WTC11 (cell line): ENCODE measurements around the gene PIMREG.

Experiments
- ATF3 ChIP-seq: sonication (generic); formaldehyde crosslinking; conservative IDR thresholded peaks from 2 replicates; pipeline ENCODE4 v1.8.1; 2022; ENCODE audit warnings: mild to moderate bottlenecking, missing genetic modification reagents
- CBFB ChIP-seq: sonication (generic); formaldehyde crosslinking; IDR thresholded peaks from 2 replicates; pipeline ENCODE4 v1.8.1; 2022; ENCODE audit warnings: mild to moderate bottlenecking, low read depth, missing genetic modification reagents
- CTCF ChIP-seq: fragments of 200-600 bp; IDR thresholded peaks from 2 replicates; pipeline ENCODE4 v1.8.0; 2022; ENCODE audit warnings: antibody characterized with exemption
- E2F1 ChIP-seq: sonication (generic); formaldehyde crosslinking; IDR thresholded peaks from 2 replicates; pipeline ENCODE4 v1.8.0; 2022; ENCODE audit warnings: mild to moderate bottlenecking, missing genetic modification reagents
- SP1 ChIP-seq: sonication (generic); formaldehyde crosslinking; conservative IDR thresholded peaks from 2 replicates; pipeline ENCODE4 v1.8.1; 2022; ENCODE audit warnings: missing genetic modification reagents
- ZNF121 ChIP-seq: sonication (generic); formaldehyde crosslinking; IDR thresholded peaks from 2 replicates; pipeline ENCODE4 v1.8.0; 2023; ENCODE audit warnings: missing genetic modification reagents

GRCh38 chr17:6408276-6408675 is 36.0 kb upstream of the PIMREG start:
- no peak for TF ChIP-seq CTCF
- no peak for TF ChIP-seq ZNF121 (CRISPR knock-in tag)
- no peak for TF ChIP-seq ATF3 (CRISPR knock-in tag)
- no peak for TF ChIP-seq CBFB (CRISPR knock-in tag)
- no peak for TF ChIP-seq SP1 (CRISPR knock-in tag)
- TF ChIP-seq E2F1 (CRISPR knock-in tag), result no peak
